ENCODE results near the gene ETNPPL. TPM values are rescaled to one million over a fixed set of nuclear protein-coding genes. Genes with fewer than 3 reads are reported as not detected.

The ETNPPL gene
- total and polyA plus RNA-seq, 9 donors: 0.12 to 0.37 TPM; not detected in 7

GRCh38 chr4:108703966-108704365 lies 58.9 kb downstream of the ETNPPL start:
- no peak for DNase-seq
- Histone ChIP-seq H3K4me3 (ENCODE audit: low read length) (no peak overlapping the region), H3K36me3 (ENCODE audit: control insufficient read depth, insufficient read depth, low read length) (no peaks in the 10 kb centered on the region), H3K27me3 (ENCODE audit: control insufficient read depth, insufficient read depth, low read length) (no peaks in the 10 kb centered on the region), H3K27ac (ENCODE audit: low read length) (no peak overlapping the region), H3K9me3 (replicated peaks; ENCODE audit: control insufficient read depth, low read depth, low read length) (no peaks in the 10 kb centered on the region), H3K4me1 (ENCODE audit: control insufficient read depth, insufficient read depth, low read length) (no peaks in the 10 kb centered on the region)
- WGBS (ENCODE audit: insufficient coverage): 100% methylated on average over 1 of the region's 2 CpGs

- no peak for DNase-seq
- Histone ChIP-seq H3K4me3 (ENCODE audit: low read length) (no peak overlapping the region), H3K9me3 (replicated peaks; ENCODE audit: control insufficient read depth, low read depth, low read length) (no peaks in the 10 kb centered on the region), H3K27ac (ENCODE audit: low read length) (no peak overlapping the region), H3K36me3 (ENCODE audit: control insufficient read depth, insufficient read depth, low read length) (no peaks in the 10 kb centered on the region), H3K27me3 (ENCODE audit: control insufficient read depth, insufficient read depth, low read length) (no peaks in the 10 kb centered on the region), H3K4me1 (ENCODE audit: control insufficient read depth, insufficient read depth, low read length) (no peaks in the 10 kb centered on the region)
Observed at GRCh38 chr4:108703370-108703769, 59.5 kb downstream of the ETNPPL start.

GRCh38 chr4:108702960-108703359 lies 59.9 kb downstream of the ETNPPL start:
- Histone ChIP-seq H3K27me3 (ENCODE audit: control insufficient read depth, insufficient read depth, low read length) (no peaks in the 10 kb centered on the region), H3K9me3 (replicated peaks; ENCODE audit: control insufficient read depth, low read depth, low read length) (no peaks in the 10 kb centered on the region), H3K4me1 (ENCODE audit: control insufficient read depth, insufficient read depth, low read length) (no peaks in the 10 kb centered on the region), H3K4me3 (ENCODE audit: low read length) (no peak overlapping the region), H3K27ac (ENCODE audit: low read length) (no peak overlapping the region), H3K36me3 (ENCODE audit: control insufficient read depth, insufficient read depth, low read length) (no peaks in the 10 kb centered on the region)
- no peak for DNase-seq
- 67% methylated on average over 1 of the region's 3 CpGs for WGBS (ENCODE audit: insufficient coverage)

GRCh38 chr4:108700081-108700757 lies 62.6 kb downstream of the ETNPPL start:
- Histone ChIP-seq H3K27ac (ENCODE audit: low read length) (no peak overlapping the region), H3K27me3 (ENCODE audit: control insufficient read depth, insufficient read depth, low read length) (no peaks in the 10 kb centered on the region), H3K36me3 (ENCODE audit: control insufficient read depth, insufficient read depth, low read length) (no peaks in the 10 kb centered on the region), H3K9me3 (replicated peaks; ENCODE audit: control insufficient read depth, low read depth, low read length) (no peaks in the 10 kb centered on the region), H3K4me1 (ENCODE audit: control insufficient read depth, insufficient read depth, low read length) (no peaks in the 10 kb centered on the region), H3K4me3 (ENCODE audit: low read length) (no peak overlapping the region)
- WGBS (ENCODE audit: insufficient coverage): no CpG with 5 or more reads among the region's 1 CpG
- no peak for DNase-seq

- H3K4me3 ChIP-seq (ENCODE audit: low read length): no peak overlapping the region
- H3K36me3 ChIP-seq (ENCODE audit: control insufficient read depth, insufficient read depth, low read length): no peaks in the 10 kb centered on the region
- no peaks in the 10 kb centered on the region for H3K27me3 ChIP-seq (ENCODE audit: control insufficient read depth, insufficient read depth, low read length)
- H3K27ac ChIP-seq (ENCODE audit: low read length): no peak overlapping the region
- no peak for DNase-seq
- 69% methylated on average over 3 of the region's 3 CpGs for WGBS (ENCODE audit: insufficient coverage)
- H3K4me1 ChIP-seq (ENCODE audit: control insufficient read depth, insufficient read depth, low read length): no peaks in the 10 kb centered on the region
- H3K9me3 ChIP-seq (replicated peaks; ENCODE audit: control insufficient read depth, low read depth, low read length): no peaks in the 10 kb centered on the region
Observed at GRCh38 chr4:108696160-108696559, 66.7 kb downstream of the ETNPPL start.

GRCh38 chr4:108695062-108695461 lies 67.8 kb downstream of the ETNPPL start:
- Histone ChIP-seq H3K27me3 (ENCODE audit: control insufficient read depth, insufficient read depth, low read length) (no peaks in the 10 kb centered on the region), H3K36me3 (ENCODE audit: control insufficient read depth, insufficient read depth, low read length) (no peaks in the 10 kb centered on the region), H3K4me1 (ENCODE audit: control insufficient read depth, insufficient read depth, low read length) (no peaks in the 10 kb centered on the region), H3K9me3 (replicated peaks; ENCODE audit: control insufficient read depth, low read depth, low read length) (no peaks in the 10 kb centered on the region), H3K27ac (ENCODE audit: low read length) (no peak overlapping the region), H3K4me3 (ENCODE audit: low read length) (no peak overlapping the region)
- WGBS (ENCODE audit: insufficient coverage): no CpG with 5 or more reads among the region's 1 CpG
- no peak for DNase-seq

- no peaks in the 10 kb centered on the region for H3K27me3 ChIP-seq (ENCODE audit: control insufficient read depth, insufficient read depth, low read length)
- DNase-seq: no peak
- H3K4me3 ChIP-seq (ENCODE audit: low read length): no peak overlapping the region
- 71% methylated on average over 2 of the region's 3 CpGs for WGBS (ENCODE audit: insufficient coverage)
- no peak overlapping the region for H3K27ac ChIP-seq (ENCODE audit: low read length)
- no peaks in the 10 kb centered on the region for H3K36me3 ChIP-seq (ENCODE audit: control insufficient read depth, insufficient read depth, low read length)
- H3K4me1 ChIP-seq (ENCODE audit: control insufficient read depth, insufficient read depth, low read length): no peaks in the 10 kb centered on the region
- no peaks in the 10 kb centered on the region for H3K9me3 ChIP-seq (replicated peaks; ENCODE audit: control insufficient read depth, low read depth, low read length)
Observed at GRCh38 chr4:108694423-108694822, 68.4 kb downstream of the ETNPPL start.

GRCh38 chr4:108693819-108694218 lies 69.0 kb downstream of the ETNPPL start:
- WGBS (ENCODE audit: insufficient coverage): 100% methylated on average over 2 of the region's 3 CpGs
- Histone ChIP-seq H3K27ac (ENCODE audit: low read length) (no peak overlapping the region), H3K4me3 (ENCODE audit: low read length) (no peak overlapping the region), H3K4me1 (ENCODE audit: control insufficient read depth, insufficient read depth, low read length) (no peaks in the 10 kb centered on the region), H3K9me3 (replicated peaks; ENCODE audit: control insufficient read depth, low read depth, low read length) (no peaks in the 10 kb centered on the region), H3K36me3 (ENCODE audit: control insufficient read depth, insufficient read depth, low read length) (no peaks in the 10 kb centered on the region), H3K27me3 (ENCODE audit: control insufficient read depth, insufficient read depth, low read length) (no peaks in the 10 kb centered on the region)
- DNase-seq: no peak

GRCh38 chr4:108693211-108693610 lies 69.6 kb downstream of the ETNPPL start:
- no peak overlapping the region for H3K27ac ChIP-seq (ENCODE audit: low read length)
- H3K4me3 ChIP-seq (ENCODE audit: low read length): no peak overlapping the region
- DNase-seq: no peak
- H3K9me3 ChIP-seq (replicated peaks; ENCODE audit: control insufficient read depth, low read depth, low read length): no peaks in the 10 kb centered on the region
- 90% methylated on average over 3 of the region's 3 CpGs for WGBS (ENCODE audit: insufficient coverage)
- H3K27me3 ChIP-seq (ENCODE audit: control insufficient read depth, insufficient read depth, low read length): no peaks in the 10 kb centered on the region
- no peaks in the 10 kb centered on the region for H3K36me3 ChIP-seq (ENCODE audit: control insufficient read depth, insufficient read depth, low read length)
- no peaks in the 10 kb centered on the region for H3K4me1 ChIP-seq (ENCODE audit: control insufficient read depth, insufficient read depth, low read length)

All from muscle of leg (tissue), 11 donors.